Measurements from ENCODE around the gene GAREM1.

DNA sequence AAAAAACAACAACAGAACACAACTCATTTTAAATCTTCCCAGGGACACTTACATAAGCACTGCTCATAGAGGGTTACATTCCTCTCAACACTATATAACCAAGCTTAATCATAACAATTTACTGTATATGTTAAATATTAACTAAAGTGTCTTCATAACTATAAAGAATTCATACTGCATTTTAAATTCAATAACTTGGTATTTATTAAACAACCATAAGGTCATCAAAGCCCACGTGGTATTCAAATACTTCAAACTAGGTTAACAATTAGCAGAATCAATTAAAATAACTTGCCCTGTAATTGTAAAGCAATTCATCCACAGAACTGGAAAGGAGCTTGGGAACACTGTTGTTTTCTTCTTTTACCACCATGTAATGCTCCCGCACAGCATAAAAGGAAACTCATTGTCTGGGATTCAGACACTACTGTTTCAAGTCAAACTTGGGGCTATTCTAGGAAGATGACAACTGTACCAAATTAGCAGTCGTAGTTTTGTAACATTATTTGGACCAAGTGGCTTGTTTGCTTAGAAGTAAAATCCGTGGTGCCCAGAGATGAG is 10.4 kb downstream of the GAREM1 start:
- TF ChIP-seq, protein P1, sequence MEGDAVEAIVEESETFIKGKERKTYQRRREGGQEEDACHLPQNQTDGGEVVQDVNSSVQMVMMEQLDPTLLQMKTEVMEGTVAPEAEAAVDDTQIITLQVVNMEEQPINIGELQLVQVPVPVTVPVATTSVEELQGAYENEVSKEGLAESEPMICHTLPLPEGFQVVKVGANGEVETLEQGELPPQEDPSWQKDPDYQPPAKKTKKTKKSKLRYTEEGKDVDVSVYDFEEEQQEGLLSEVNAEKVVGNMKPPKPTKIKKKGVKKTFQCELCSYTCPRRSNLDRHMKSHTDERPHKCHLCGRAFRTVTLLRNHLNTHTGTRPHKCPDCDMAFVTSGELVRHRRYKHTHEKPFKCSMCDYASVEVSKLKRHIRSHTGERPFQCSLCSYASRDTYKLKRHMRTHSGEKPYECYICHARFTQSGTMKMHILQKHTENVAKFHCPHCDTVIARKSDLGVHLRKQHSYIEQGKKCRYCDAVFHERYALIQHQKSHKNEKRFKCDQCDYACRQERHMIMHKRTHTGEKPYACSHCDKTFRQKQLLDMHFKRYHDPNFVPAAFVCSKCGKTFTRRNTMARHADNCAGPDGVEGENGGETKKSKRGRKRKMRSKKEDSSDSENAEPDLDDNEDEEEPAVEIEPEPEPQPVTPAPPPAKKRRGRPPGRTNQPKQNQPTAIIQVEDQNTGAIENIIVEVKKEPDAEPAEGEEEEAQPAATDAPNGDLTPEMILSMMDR (IDR thresholded peaks at IDR 0.05 in 2 of 3, conservative IDR thresholded peaks at IDR 0.05 in 1 of 3; ENCODE audit: borderline replicate concordance in 1 of 3, insufficient read depth in 1 of 3, low read depth in 2 of 3, low read length in 2 of 3) = no peak
- TF ChIP-seq POLR2A (IDR thresholded peaks at IDR 0.05; ENCODE audit: borderline replicate concordance, extremely low read depth, insufficient read depth, insufficient read length) = no peak
- TF ChIP-seq, protein P2, sequence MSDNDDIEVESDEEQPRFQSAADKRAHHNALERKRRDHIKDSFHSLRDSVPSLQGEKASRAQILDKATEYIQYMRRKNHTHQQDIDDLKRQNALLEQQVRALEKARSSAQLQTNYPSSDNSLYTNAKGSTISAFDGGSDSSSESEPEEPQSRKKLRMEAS (IDR thresholded peaks at IDR 0.05) = no peak
- TF ChIP-seq, protein P3, sequence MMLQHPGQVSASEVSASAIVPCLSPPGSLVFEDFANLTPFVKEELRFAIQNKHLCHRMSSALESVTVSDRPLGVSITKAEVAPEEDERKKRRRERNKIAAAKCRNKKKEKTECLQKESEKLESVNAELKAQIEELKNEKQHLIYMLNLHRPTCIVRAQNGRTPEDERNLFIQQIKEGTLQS (IDR thresholded peaks at IDR 0.05) = no peak
- no peak for TF ChIP-seq EZH2 (IDR thresholded peaks at IDR 0.05)
- TF ChIP-seq CEBPB (IDR thresholded peaks at IDR 0.05; ENCODE audit: low read depth) = no peak
- TF ChIP-seq RAD21 (IDR thresholded peaks at IDR 0.05; ENCODE audit: low read depth) = no peak
- TF ChIP-seq POLR2AphosphoS5 (IDR thresholded peaks at IDR 0.05; ENCODE audit: low read depth, low read length) = no peak
- no peak for TF ChIP-seq TCF7L2 (IDR thresholded peaks at IDR 0.05; ENCODE audit: borderline replicate concordance, extremely low read depth, insufficient read depth, insufficient read length)
- TF ChIP-seq SP1 (IDR thresholded peaks at IDR 0.05; ENCODE audit: low read depth) = no peak
- no peak for TF ChIP-seq EZH2phosphoT487 (IDR thresholded peaks at IDR 0.05; ENCODE audit: borderline replicate concordance)
- TF ChIP-seq, protein P4, sequence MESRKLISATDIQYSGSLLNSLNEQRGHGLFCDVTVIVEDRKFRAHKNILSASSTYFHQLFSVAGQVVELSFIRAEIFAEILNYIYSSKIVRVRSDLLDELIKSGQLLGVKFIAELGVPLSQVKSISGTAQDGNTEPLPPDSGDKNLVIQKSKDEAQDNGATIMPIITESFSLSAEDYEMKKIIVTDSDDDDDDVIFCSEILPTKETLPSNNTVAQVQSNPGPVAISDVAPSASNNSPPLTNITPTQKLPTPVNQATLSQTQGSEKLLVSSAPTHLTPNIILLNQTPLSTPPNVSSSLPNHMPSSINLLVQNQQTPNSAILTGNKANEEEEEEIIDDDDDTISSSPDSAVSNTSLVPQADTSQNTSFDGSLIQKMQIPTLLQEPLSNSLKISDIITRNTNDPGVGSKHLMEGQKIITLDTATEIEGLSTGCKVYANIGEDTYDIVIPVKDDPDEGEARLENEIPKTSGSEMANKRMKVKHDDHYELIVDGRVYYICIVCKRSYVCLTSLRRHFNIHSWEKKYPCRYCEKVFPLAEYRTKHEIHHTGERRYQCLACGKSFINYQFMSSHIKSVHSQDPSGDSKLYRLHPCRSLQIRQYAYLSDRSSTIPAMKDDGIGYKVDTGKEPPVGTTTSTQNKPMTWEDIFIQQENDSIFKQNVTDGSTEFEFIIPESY (IDR thresholded peaks at IDR 0.05; ENCODE audit: extremely low read depth, insufficient replicate concordance, low read length) = no peak
- TF ChIP-seq FOSL1 (IDR thresholded peaks at IDR 0.05; ENCODE audit: low read depth) = no peak
- TF ChIP-seq ELF1 (IDR thresholded peaks at IDR 0.05; ENCODE audit: borderline replicate concordance, low read depth) = no peak

Data from HCT116 (cell line).